ENCODE results near the gene SLPI.

The SLPI gene

DNA sequence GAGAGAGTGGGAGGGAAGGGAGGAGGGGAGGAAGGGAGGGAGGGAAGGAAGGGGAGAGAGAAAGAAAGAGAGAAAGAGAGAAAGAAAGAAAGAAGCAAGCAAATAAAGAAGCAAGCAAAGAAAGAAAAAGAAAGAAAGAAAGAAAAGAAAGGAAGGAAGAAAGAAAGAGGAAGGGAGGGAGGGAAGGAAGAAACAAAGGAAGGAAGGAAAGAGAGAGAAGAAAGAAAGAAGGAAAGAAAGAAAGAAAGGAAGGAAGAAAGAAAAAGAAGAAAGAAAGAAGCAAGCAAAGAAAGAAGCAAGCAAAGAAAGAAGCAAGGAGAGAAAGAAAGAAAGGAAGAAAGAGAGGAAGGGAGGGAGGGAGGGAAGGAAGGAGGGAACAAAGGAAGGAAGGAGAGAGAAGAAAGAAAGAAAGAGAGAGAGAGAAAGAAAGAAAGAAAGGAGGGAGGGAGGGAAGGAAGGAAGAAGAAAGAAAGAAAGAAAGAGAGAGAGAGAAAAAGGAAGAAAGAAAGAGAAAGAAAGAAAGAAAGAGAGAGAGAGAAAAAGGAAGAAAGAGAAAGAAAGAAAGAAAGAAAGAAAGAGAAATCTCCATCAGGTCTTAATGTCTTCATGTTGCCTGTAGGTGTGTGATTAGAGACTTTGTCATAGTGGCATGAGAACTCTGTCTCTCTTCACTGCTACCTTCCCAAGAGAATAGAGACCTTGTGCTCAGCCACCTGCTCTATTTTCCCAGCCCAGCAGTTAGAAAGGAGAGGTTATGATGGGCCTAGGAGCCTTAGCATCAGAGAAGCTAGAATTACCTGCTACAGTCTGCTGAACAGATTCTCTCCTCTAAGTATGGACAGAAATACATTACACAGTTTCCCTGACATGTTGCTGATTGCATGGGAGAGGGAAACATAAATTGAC lies 42.5 kb downstream of the SLPI start:
- Histone ChIP-seq H3K9ac (ENCODE audit: low read depth, low read length, poor library complexity) (no peak overlapping the region), H2BK5ac (ENCODE audit: low read length) (no peak overlapping the region), H3K36me3 (replicated peaks in 1 of 2; ENCODE audit: control insufficient read depth in 2 of 2, insufficient read depth in 2 of 2, low read length in 2 of 2) (no peaks in the 10 kb centered on the region), H3K9me3 (replicated peaks in 1 of 2; ENCODE audit: control insufficient read depth in 2 of 2, insufficient read depth in 1 of 2, low read depth in 1 of 2, low read length in 2 of 2) (no peaks in the 10 kb centered on the region), H2AK5ac (ENCODE audit: low read depth, low read length) (no peak overlapping the region), H3K27me3 (ENCODE audit: control insufficient read depth in 3 of 3, insufficient read depth in 3 of 3, low read depth in 1 of 3, low read length in 3 of 3) (no peaks in the 10 kb centered on the region), H2BK15ac (ENCODE audit: low read length) (no peak overlapping the region), H4K8ac (ENCODE audit: low read depth, low read length) (no peak overlapping the region), H3K27ac (replicated peaks; ENCODE audit: low read length) (no peak overlapping the region), H2BK12ac (ENCODE audit: low read length) (no peak overlapping the region), H3K4ac (ENCODE audit: low read length) (no peak overlapping the region), H3K79me1 (ENCODE audit: low read depth, low read length) (no peaks in the 10 kb centered on the region), H3K4me1 (ENCODE audit: control insufficient read depth in 2 of 2, insufficient read depth in 1 of 2, low read depth in 1 of 2, low read length in 2 of 2) (peaks cover 0 to 3% of the 10 kb centered on the region in 2 donors), H3K4me3 (ENCODE audit: low read length in 2 of 2) (no peak overlapping the region), H3K4me2 (ENCODE audit: insufficient read depth, low read length, poor library complexity, severe bottlenecking) (no peak overlapping the region), H3K23ac (ENCODE audit: low read depth, low read length, poor library complexity) (no peak overlapping the region), H3K18ac (ENCODE audit: low read length) (no peak overlapping the region), H4K91ac (ENCODE audit: low read depth, low read length, poor library complexity) (no peak overlapping the region), H2AFZ (ENCODE audit: low read length) (no peak overlapping the region), H2BK120ac (ENCODE audit: low read depth, low read length) (no peak overlapping the region), H3K14ac (ENCODE audit: low read length) (no peak overlapping the region)
- DNase-seq (ENCODE audit: low spot score) = no peak

DNA sequence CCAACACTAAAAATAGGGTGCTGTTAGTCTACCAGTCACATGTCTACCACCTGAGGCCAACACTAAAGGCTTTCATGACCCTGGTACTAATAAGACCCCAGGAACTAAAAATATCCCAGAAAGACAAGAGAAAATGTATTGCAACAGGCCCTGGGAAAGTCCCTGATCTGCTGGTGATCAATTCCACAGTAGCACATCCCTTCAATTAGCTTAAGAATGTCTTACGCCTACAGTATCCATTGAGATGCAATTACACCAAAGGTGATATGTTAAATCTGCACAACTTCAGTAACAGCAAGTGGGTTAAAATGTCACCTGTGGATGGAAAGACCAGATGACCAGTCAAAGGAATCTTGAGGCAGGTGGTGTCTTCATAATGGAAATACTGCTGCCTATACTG lies 44.4 kb downstream of the SLPI start:
- Histone ChIP-seq H3K18ac (ENCODE audit: low read length) (no peak overlapping the region), H2BK5ac (ENCODE audit: low read length) (no peak overlapping the region), H4K8ac (ENCODE audit: low read depth, low read length) (no peak overlapping the region), H3K4me2 (ENCODE audit: insufficient read depth, low read length, poor library complexity, severe bottlenecking) (no peak overlapping the region), H2AFZ (ENCODE audit: low read length) (no peak overlapping the region), H3K4me3 (ENCODE audit: low read length in 2 of 2) (no peak overlapping the region), H3K4me1 (ENCODE audit: control insufficient read depth in 2 of 2, insufficient read depth in 1 of 2, low read depth in 1 of 2, low read length in 2 of 2) (peaks cover 0 to 4% of the 10 kb centered on the region in 2 donors), H4K91ac (ENCODE audit: low read depth, low read length, poor library complexity) (no peak overlapping the region), H2BK15ac (ENCODE audit: low read length) (no peak overlapping the region), H3K4ac (ENCODE audit: low read length) (no peak overlapping the region), H3K27me3 (ENCODE audit: control insufficient read depth in 3 of 3, insufficient read depth in 3 of 3, low read depth in 1 of 3, low read length in 3 of 3) (no peaks in the 10 kb centered on the region), H2AK5ac (ENCODE audit: low read depth, low read length) (no peak overlapping the region), H3K79me1 (ENCODE audit: low read depth, low read length) (no peaks in the 10 kb centered on the region), H3K9ac (ENCODE audit: low read depth, low read length, poor library complexity) (no peak overlapping the region), H3K14ac (ENCODE audit: low read length) (no peak overlapping the region), H3K23ac (ENCODE audit: low read depth, low read length, poor library complexity) (no peak overlapping the region), H3K36me3 (replicated peaks in 1 of 2; ENCODE audit: control insufficient read depth in 2 of 2, insufficient read depth in 2 of 2, low read length in 2 of 2) (no peaks in the 10 kb centered on the region), H3K27ac (replicated peaks; ENCODE audit: low read length) (no peak overlapping the region), H3K9me3 (replicated peaks in 1 of 2; ENCODE audit: control insufficient read depth in 2 of 2, insufficient read depth in 1 of 2, low read depth in 1 of 2, low read length in 2 of 2) (no peaks in the 10 kb centered on the region), H2BK12ac (ENCODE audit: low read length) (no peak overlapping the region), H2BK120ac (ENCODE audit: low read depth, low read length) (no peak overlapping the region)
- WGBS, 2 donors (ENCODE audit: extremely low coverage in 2 of 2, insufficient read length in 2 of 2, insufficient replicate concordance in 1 of 2) = no CpG with 5 or more reads among the region's 1 CpG
- no peak for DNase-seq (ENCODE audit: low spot score)

DNA sequence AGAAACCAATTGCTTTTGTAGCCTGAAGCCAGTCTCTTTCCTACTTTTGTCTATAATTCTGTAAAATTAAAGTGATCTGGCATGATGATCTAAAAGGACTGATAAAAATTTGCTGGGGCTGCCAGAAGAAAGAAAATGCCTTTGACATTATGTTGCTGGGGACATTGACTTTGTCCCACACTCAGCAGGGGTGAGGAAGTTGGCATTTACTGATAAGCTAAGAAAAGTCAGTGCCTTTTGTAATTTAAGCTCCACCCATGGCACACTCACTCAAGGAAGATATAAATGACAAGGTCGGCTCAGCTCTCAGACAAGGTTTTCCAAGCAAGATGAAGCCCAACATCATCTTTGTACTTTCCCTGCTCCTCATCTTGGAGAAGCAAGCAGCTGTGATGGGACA lies 47.6 kb downstream of the SLPI start, which contains the start of gene SEMG1:
Gene SEMG1 (plus strand): TSS at position 309 of the 400 bp plus-strand sequence. CDS start 21 bp downstream, at position 330.
- Histone ChIP-seq H3K9me3 (replicated peaks in 1 of 2; ENCODE audit: control insufficient read depth in 2 of 2, insufficient read depth in 1 of 2, low read depth in 1 of 2, low read length in 2 of 2) (no peaks in the 10 kb centered on the region), H3K79me1 (ENCODE audit: low read depth, low read length) (no peaks in the 10 kb centered on the region), H3K27ac (replicated peaks; ENCODE audit: low read length) (no peak within 1 kb of the TSS), H3K9ac (ENCODE audit: low read depth, low read length, poor library complexity) (no peak within 1 kb of the TSS), H3K4me2 (ENCODE audit: insufficient read depth, low read length, poor library complexity, severe bottlenecking) (no peak within 1 kb of the TSS), H4K91ac (ENCODE audit: low read depth, low read length, poor library complexity) (no peak within 1 kb of the TSS), H2BK15ac (ENCODE audit: low read length) (no peak within 1 kb of the TSS), H3K36me3 (replicated peaks in 1 of 2; ENCODE audit: control insufficient read depth in 2 of 2, insufficient read depth in 2 of 2, low read length in 2 of 2) (no peaks in the 10 kb centered on the region), H4K8ac (ENCODE audit: low read depth, low read length) (no peak within 1 kb of the TSS), H2BK5ac (ENCODE audit: low read length) (no peak within 1 kb of the TSS), H2AFZ (ENCODE audit: low read length) (no peak within 1 kb of the TSS), H3K4me1 (ENCODE audit: control insufficient read depth in 2 of 2, insufficient read depth in 1 of 2, low read depth in 1 of 2, low read length in 2 of 2) (peaks cover 0 to 4% of the 10 kb centered on the region in 2 donors), H3K14ac (ENCODE audit: low read length) (no peak within 1 kb of the TSS), H3K23ac (ENCODE audit: low read depth, low read length, poor library complexity) (no peak within 1 kb of the TSS), H3K4me3 (ENCODE audit: low read length in 2 of 2) (no peak within 1 kb of the TSS), H3K4ac (ENCODE audit: low read length) (no peak within 1 kb of the TSS), H3K27me3 (ENCODE audit: control insufficient read depth in 3 of 3, insufficient read depth in 3 of 3, low read depth in 1 of 3, low read length in 3 of 3) (peaks cover 0 to 3% (median 0%) of the 10 kb centered on the region in 3 experiments), H2BK12ac (ENCODE audit: low read length) (no peak within 1 kb of the TSS), H3K18ac (ENCODE audit: low read length) (no peak within 1 kb of the TSS), H2BK120ac (ENCODE audit: low read depth, low read length) (no peak within 1 kb of the TSS), H2AK5ac (ENCODE audit: low read depth, low read length) (no peak within 1 kb of the TSS)
- DNase-seq (ENCODE audit: low spot score) = no peak
- WGBS, 2 donors (ENCODE audit: extremely low coverage in 2 of 2, insufficient read length in 2 of 2, insufficient replicate concordance in 1 of 2) = no CpG with 5 or more reads among the region's 1 CpG

Data from neuronal stem cell (in vitro differentiated cells).